Karpas-422 (cell line): Measurements from ENCODE around the gene CRISPLD2. TPM values are rescaled to one million over a fixed set of nuclear protein-coding genes. Genes with fewer than 3 reads are reported as not detected.

Experiments
- DNase-seq: peaks from one replicate; pipeline ENCODE4 v3.0.0-alpha.2; 2015
- H2AFZ ChIP-seq: fragments of 200-600 bp; sonication (generic); 2 replicates; pipeline ENCODE4 v1.6.1; 2014; ENCODE audit warnings: antibody characterized with exemption, low read length, mixed read lengths
- H3K27ac ChIP-seq: fragments of 200-600 bp; sonication (generic); 2 replicates; pipeline ENCODE4 v1.5.1; 2014; ENCODE audit warnings: mild to moderate bottlenecking, low read length, moderate library complexity
- H3K27me3 ChIP-seq: fragments of 200-600 bp; sonication (generic); 2 replicates; pipeline ENCODE4 v1.6.1; 2014; ENCODE audit warnings: low read length, mixed read lengths
- H3K36me3 ChIP-seq: fragments of 200-600 bp; sonication (generic); 2 replicates; pipeline ENCODE4 v1.6.1; 2014; ENCODE audit warnings: low read length, mixed read lengths; ENCODE audit not compliant: insufficient read depth
- H3K4me1 ChIP-seq: fragments of 200-600 bp; sonication (generic); 2 replicates; pipeline ENCODE4 v1.6.1; 2014; ENCODE audit warnings: mild to moderate bottlenecking, low read length, mixed read lengths
- H3K4me2 ChIP-seq: fragments of 200-600 bp; sonication (generic); 2 replicates; pipeline ENCODE4 v1.6.1; 2014; ENCODE audit warnings: low read length, low read depth, mild to moderate bottlenecking; ENCODE audit not compliant: poor library complexity, severe bottlenecking
- H3K4me3 ChIP-seq: fragments of 200-600 bp; sonication (generic); 2 replicates; pipeline ENCODE4 v1.5.1; 2014; ENCODE audit warnings: mild to moderate bottlenecking, antibody characterized with exemption, low read length, mixed read lengths
- H3K79me2 ChIP-seq: fragments of 200-600 bp; sonication (generic); 2 replicates; pipeline ENCODE4 v1.6.1; 2014; ENCODE audit warnings: mild to moderate bottlenecking, low read length, mixed read lengths
- H3K9ac ChIP-seq: fragments of 200-600 bp; sonication (generic); 2 replicates; pipeline ENCODE4 v1.6.0; 2014; ENCODE audit warnings: low read length
- H3K9me2 ChIP-seq: fragments of 200-600 bp; sonication (generic), shearing (Covaris generic); replicated peaks from 2 replicates; pipeline ENCODE4 v1.6.0; 2014; ENCODE audit warnings: mild to moderate bottlenecking, low read length, moderate library complexity; ENCODE audit not compliant: insufficient read depth
- H3K9me3 ChIP-seq: fragments of 300-700, 200-600 bp; sonication (generic); 2 replicates; pipeline ENCODE4 v1.6.1; 2014; ENCODE audit warnings: low read length, mixed read lengths
- H4K20me1 ChIP-seq: fragments of 200-600 bp; sonication (generic); 2 replicates; pipeline ENCODE4 v1.6.1; 2014; ENCODE audit warnings: mild to moderate bottlenecking, antibody characterized with exemption, low read length, low read depth; ENCODE audit not compliant: insufficient read depth
- total RNA-seq: library from RNA; depleted of rRNA; stranded (reverse); fragments of >200 nt; shearing (Covaris generic); gene quantifications from 2 replicates; pipeline ENCODE4 v1.2.3, GENCODE V29; 2014; ENCODE audit warnings: low replicate concordance

CRISPLD2 gene
- total RNA-seq, 1 experiment from 2014 or later: not detected

DNA sequence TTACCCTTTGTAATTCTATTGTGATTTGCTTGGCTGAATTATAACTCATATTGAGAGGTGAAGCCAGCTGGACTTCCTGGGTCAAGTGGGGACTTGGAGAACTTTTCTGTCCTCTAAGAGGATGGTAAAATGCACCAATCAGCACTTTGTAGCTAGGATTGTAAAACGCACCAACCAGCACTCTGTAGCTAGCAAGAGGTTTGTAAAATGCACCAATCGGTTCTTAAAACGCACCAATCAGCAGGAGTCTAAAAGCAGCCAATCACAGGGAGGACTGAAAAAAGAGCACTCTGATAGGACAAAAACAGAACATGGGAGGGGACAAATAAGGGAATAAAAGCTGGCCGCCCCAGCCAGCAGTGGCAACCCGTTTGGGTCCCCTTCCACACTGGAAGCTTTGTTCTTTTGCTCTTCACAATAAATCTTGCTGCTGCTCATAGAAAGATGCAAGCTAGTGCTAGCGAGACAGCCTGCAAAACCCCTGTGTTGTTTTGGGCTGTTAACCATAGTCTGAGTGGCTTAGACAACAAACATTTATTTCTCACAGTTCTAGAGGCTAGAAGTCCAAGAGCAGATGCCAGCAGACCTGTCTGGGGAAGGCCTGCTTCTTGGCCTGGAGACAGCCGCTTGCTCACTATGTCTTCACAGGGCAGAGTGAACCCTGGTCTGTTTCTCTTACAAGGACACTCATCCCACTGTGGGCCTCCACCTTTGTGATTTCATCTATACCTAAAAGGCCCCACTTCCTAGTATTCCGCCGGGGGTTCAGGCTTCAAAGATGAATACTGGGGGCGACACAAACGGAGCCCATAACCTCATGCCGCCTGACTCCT lies 39.0 kb upstream of the CRISPLD2 start:
- H3K27me3 ChIP-seq: no peaks in the 10 kb centered on the region
- peak; percentile 51 for DNase-seq
- no peaks in the 10 kb centered on the region for H4K20me1 ChIP-seq
- H3K9me3 ChIP-seq: no peaks in the 10 kb centered on the region
- no peaks in the 10 kb centered on the region for H3K79me2 ChIP-seq
- no peak overlapping the region for H2AFZ ChIP-seq
- no peak overlapping the region for H3K4me2 ChIP-seq
- no peak overlapping the region for H3K27ac ChIP-seq
- no peaks in the 10 kb centered on the region for H3K4me1 ChIP-seq
- peaks cover 26% of the 10 kb centered on the region for H3K36me3 ChIP-seq
- no peak overlapping the region for H3K9ac ChIP-seq
- no peaks in the 10 kb centered on the region for H3K9me2 ChIP-seq
- no peak overlapping the region for H3K4me3 ChIP-seq

DNA sequence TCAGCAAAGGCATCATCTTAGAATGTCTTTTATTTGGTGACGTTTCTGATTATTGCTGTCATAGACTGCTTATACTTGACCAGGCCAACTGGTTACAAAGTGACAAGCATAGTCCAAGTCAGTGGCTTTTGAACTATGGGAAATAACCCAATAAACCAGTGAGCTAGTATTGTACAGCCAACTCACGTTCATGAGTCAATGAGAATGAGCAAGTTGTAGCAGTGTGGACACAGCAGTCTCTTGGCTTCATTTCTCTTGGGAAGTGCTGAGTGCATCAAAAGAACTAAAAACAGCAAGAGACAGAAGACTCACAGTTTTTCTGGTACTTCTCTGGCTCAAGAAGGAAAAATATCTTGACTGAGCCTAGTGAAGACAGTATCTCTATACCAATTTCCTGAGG lies 36.9 kb upstream of the CRISPLD2 start:
- peaks cover 20% of the 10 kb centered on the region for H3K36me3 ChIP-seq
- no peaks in the 10 kb centered on the region for H3K9me3 ChIP-seq
- H3K27ac ChIP-seq: no peak overlapping the region
- H3K79me2 ChIP-seq: no peaks in the 10 kb centered on the region
- no peak overlapping the region for H3K9ac ChIP-seq
- H3K27me3 ChIP-seq: no peaks in the 10 kb centered on the region
- DNase-seq: no peak
- no peaks in the 10 kb centered on the region for H3K9me2 ChIP-seq
- H4K20me1 ChIP-seq: no peaks in the 10 kb centered on the region
- no peak overlapping the region for H3K4me3 ChIP-seq
- no peak overlapping the region for H2AFZ ChIP-seq
- H3K4me1 ChIP-seq: no peaks in the 10 kb centered on the region
- H3K4me2 ChIP-seq: no peak overlapping the region

DNA sequence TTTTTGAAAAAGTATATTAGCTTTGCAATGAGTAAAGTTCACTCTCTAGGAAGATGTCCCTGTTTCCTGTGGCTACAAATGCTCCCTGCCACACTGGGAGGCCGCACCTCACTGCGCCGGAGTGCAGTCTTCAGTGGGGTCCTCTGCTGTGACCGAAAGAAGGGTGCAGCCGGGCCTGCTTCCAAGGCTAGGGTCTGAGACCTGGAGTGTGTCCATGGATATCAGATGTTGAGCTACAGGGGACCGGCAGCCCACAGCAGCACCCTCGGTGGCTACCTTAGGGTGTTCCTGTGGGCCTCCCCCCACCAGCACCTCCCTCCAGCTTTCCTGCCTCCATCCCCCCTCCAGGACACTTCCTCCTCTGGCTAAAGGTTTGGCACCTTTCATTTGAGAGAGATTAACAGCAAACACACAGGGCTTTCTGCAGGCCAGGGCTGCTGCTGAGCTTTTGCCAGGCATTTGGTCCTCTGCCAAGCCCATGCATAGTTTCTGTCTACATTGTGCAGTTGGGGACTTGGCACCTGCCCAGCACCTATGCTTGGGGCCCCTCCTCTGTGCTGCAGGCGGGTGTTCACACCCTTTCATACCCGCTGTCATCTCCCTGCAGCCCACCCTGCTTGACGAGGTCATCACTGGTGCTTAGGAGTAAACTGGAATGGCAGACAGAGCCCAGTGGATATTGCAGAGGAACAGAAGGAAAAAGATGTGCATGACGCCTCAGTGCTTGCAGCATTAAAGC lies 33.8 kb upstream of the CRISPLD2 start:
- Histone ChIP-seq H3K9me2 (no peaks in the 10 kb centered on the region), H4K20me1 (no peaks in the 10 kb centered on the region), H3K4me3 (no peak overlapping the region), H3K4me2 (no peak overlapping the region), H3K79me2 (no peaks in the 10 kb centered on the region), H3K4me1 (no peaks in the 10 kb centered on the region), H3K9ac (no peak overlapping the region), H3K27me3 (no peaks in the 10 kb centered on the region), H2AFZ (no peak overlapping the region), H3K27ac (no peak overlapping the region), H3K9me3 (no peaks in the 10 kb centered on the region), H3K36me3 (peaks cover 3% of the 10 kb centered on the region; the same call in 1 of the 2 replicates)
- no peak for DNase-seq

DNA sequence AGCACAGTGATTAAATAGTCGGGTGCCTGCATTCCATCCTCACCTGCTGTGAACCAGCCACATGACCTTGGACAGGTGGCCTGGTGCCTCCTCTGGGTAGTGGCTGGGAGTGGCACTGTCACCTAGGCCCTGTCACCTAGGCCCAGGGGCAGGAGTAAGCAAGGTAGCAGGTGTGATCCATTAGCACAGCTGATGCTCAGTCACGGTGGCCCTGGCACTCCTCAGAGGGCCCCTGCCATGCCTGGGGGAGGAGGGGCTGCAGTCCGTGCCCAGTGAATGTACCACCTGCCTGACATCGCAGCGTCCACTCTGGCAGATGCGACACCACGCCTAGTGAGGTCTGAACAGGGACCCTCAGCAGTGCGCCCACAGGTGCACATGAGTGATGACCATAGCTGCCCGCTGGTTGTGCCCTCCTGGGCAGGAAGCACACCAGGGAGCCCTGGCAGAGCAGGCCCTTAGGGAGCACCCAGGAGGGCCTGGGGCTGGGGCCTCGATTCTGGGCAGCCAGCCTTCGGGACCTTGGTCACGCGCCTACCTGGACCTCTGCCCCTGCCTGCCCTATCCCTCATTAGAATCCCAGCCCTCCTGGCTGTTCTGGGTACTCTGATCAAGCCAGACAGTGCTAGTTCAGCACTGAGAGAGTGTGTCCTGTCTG lies 33.1 kb upstream of the CRISPLD2 start:
- Histone ChIP-seq H3K4me3 (no peak overlapping the region), H3K4me2 (no peak overlapping the region), H3K9ac (no peak overlapping the region), H3K27ac (no peak overlapping the region), H3K27me3 (no peaks in the 10 kb centered on the region), H4K20me1 (no peaks in the 10 kb centered on the region), H3K4me1 (no peaks in the 10 kb centered on the region), H2AFZ (no peak overlapping the region), H3K9me2 (no peaks in the 10 kb centered on the region), H3K9me3 (no peaks in the 10 kb centered on the region), H3K79me2 (no peaks in the 10 kb centered on the region), H3K36me3 (peaks cover 3% of the 10 kb centered on the region; the same call in 1 of the 2 replicates)
- no peak for DNase-seq

DNA sequence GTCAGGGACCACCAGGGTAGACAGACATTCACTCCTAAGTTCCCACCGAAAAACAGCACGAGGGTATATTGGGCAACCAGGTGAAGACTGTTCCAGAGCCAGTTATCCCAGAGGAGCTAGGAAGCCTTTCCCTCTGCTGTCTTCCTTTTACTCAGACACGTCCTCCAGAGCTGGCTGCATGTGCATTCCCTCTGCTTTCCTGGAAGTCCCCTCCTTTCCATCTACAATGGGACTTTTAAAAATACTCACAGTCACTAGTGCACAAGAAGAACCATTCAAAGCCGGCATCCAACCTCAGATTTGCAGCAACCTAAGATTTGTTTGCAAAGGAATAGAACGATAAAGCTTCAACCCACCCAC lies 32.5 kb upstream of the CRISPLD2 start:
- Histone ChIP-seq H3K4me2 (no peak overlapping the region), H3K4me3 (no peak overlapping the region), H3K79me2 (no peaks in the 10 kb centered on the region), H3K9me3 (no peaks in the 10 kb centered on the region), H4K20me1 (no peaks in the 10 kb centered on the region), H3K36me3 (peaks cover 3% of the 10 kb centered on the region; the same call in 1 of the 2 replicates), H2AFZ (no peak overlapping the region), H3K4me1 (no peaks in the 10 kb centered on the region), H3K27me3 (no peaks in the 10 kb centered on the region), H3K27ac (no peak overlapping the region), H3K9ac (no peak overlapping the region), H3K9me2 (no peaks in the 10 kb centered on the region)
- no peak for DNase-seq

DNA sequence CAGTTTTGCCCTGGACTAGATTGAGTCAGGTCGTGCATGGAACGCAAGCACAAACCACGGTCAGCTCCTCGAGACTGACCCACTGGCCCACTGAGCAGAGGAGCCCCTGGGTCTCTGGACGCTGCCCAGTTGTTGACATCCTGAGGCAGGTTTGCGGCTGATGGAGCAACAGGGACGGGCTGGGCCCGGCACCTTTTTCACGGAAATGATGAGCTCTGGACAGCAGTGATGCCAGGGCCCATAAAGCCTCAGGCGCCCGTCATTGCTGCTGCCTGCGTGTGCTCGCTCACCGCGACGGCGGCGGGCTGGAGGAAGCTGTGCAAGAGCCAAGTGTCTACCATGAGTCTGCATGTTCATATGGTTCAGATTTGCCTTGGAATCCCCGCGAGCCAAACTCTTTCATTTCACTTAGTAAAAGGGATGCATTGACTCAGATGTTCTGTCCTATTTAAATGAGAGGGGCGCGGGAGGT lies 30.8 kb upstream of the CRISPLD2 start:
- Histone ChIP-seq H3K79me2 (no peaks in the 10 kb centered on the region), H3K4me3 (no peak overlapping the region)

DNA sequence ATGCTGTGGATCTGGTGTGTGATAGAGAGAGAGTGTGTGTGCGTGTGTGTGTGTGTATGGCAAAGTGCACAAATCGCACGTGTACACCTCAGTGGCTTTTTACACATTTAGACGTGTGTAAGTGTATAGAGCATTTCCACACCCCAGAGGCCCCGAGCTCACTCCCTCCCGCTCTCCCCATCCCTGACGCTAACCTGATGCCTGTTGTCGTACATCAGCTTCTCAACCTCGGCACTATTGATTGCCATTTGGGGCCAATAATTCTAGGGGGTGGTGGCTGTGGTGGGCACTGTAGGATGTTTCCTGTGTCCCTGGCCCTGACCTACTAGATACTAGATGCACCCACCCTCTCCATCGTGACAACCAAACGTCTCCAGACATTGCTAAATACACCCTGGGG lies 30.4 kb upstream of the CRISPLD2 start:
- Histone ChIP-seq H3K4me2 (no peak overlapping the region), H3K27me3 (no peaks in the 10 kb centered on the region), H3K4me1 (no peaks in the 10 kb centered on the region), H3K9me3 (no peaks in the 10 kb centered on the region), H3K4me3 (no peak overlapping the region), H3K9me2 (no peaks in the 10 kb centered on the region), H3K27ac (no peak overlapping the region), H2AFZ (no peak overlapping the region), H4K20me1 (no peaks in the 10 kb centered on the region), H3K9ac (no peak overlapping the region), H3K79me2 (no peaks in the 10 kb centered on the region), H3K36me3 (peaks cover 3% of the 10 kb centered on the region; the same call in 1 of the 2 replicates)
- DNase-seq: no peak

More for the DNA sequence above, 30.8 kb upstream of the CRISPLD2 start:
- H2AFZ ChIP-seq: no peak overlapping the region
- no peak overlapping the region for H3K27ac ChIP-seq
- peaks cover 3% of the 10 kb centered on the region; the same call in 1 of the 2 replicates for H3K36me3 ChIP-seq
- no peak overlapping the region for H3K9ac ChIP-seq
- H4K20me1 ChIP-seq: no peaks in the 10 kb centered on the region
- H3K9me2 ChIP-seq: no peaks in the 10 kb centered on the region
- no peak for DNase-seq
- H3K4me1 ChIP-seq: no peaks in the 10 kb centered on the region
- H3K4me2 ChIP-seq: no peak overlapping the region
- no peaks in the 10 kb centered on the region for H3K9me3 ChIP-seq
- H3K27me3 ChIP-seq: no peaks in the 10 kb centered on the region

DNA sequence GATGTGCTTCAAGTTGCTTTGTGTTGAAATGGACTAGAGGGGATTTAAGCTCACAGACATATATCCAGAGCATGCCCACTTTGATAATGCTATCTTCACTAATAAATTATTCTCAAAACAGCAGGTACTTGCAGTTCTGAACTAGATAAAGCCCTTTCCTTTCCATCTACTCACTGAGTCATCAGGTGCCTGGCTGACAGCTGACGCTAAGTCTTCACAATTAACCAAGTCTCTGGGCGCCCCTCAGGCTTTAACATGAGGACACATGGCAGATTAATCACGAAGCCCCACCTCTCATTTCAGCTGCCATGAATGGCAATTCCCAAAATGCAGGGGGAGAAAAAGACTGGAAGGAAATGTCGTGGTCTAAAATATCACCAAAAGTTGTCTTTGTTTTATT lies 29.5 kb upstream of the CRISPLD2 start:
- Histone ChIP-seq H3K9me2 (no peaks in the 10 kb centered on the region), H3K27ac (no peak overlapping the region), H4K20me1 (no peaks in the 10 kb centered on the region), H2AFZ (no peak overlapping the region), H3K4me1 (no peaks in the 10 kb centered on the region), H3K36me3 (0 out of 2 replicates have a peak, but pooled peaks cover 3% of the 10 kb centered on the region), H3K9me3 (no peaks in the 10 kb centered on the region), H3K27me3 (no peaks in the 10 kb centered on the region), H3K79me2 (no peaks in the 10 kb centered on the region), H3K4me2 (no peak overlapping the region), H3K9ac (no peak overlapping the region), H3K4me3 (no peak overlapping the region)
- no peak for DNase-seq
